GM03348 (cell line): ENCODE data around the gene RIOK1.
"Not testable (repeated sequence)": the region's sequence is repeated elsewhere in the genome, so short reads cannot be mapped to it uniquely, and the experiment has no call there.

Experiments used
- DNase-seq: peaks from one replicate; pipeline ENCODE4 v3.0.0; 2012; ENCODE audit warnings: low spot score

Gene RIOK1

GRCh38 chr6:7389451-7390225, at the start of gene RIOK1, which contains the start of gene CAGE1:
RIOK1 (plus strand) TSS chr6:7389808; CDS start chr6:7390003, 195 bp downstream.
CAGE1 (minus strand) TSS chr6:7389742; CDS start chr6:7387173, 2,569 bp downstream.
- peak; percentile 97 for DNase-seq

- DNase-seq: no peak
These were observed 48.3 kb upstream of the RIOK1 start for GRCh38 chr6:7341271-7341670.

GRCh38 chr6:7341989-7342742, 47.4 kb upstream of the RIOK1 start:
- DNase-seq: peak; percentile 28

- no peak for DNase-seq
These were observed 45.8 kb upstream of the RIOK1 start for GRCh38 chr6:7343546-7344475.

GRCh38 chr6:7344773-7345450, 44.7 kb upstream of the RIOK1 start:
- not testable (repeated sequence) for DNase-seq

GRCh38 chr6:7347551-7347997, 42.0 kb upstream of the RIOK1 start:
- DNase-seq: not testable (repeated sequence)

GRCh38 chr6:7350591-7350990, 39.0 kb upstream of the RIOK1 start:
- DNase-seq: not testable (repeated sequence)

- not testable (repeated sequence) for DNase-seq
These were observed 37.7 kb upstream of the RIOK1 start for GRCh38 chr6:7351916-7352315.

GRCh38 chr6:7367408-7367807, 22.2 kb upstream of the RIOK1 start:
- DNase-seq: no peak

GRCh38 chr6:7373739-7374138, 15.9 kb upstream of the RIOK1 start:
- DNase-seq: no peak

GRCh38 chr6:7377961-7378360, 11.6 kb upstream of the RIOK1 start:
- no peak for DNase-seq

- no peak for DNase-seq
These were observed 10.9 kb upstream of the RIOK1 start for GRCh38 chr6:7378740-7379139.

- DNase-seq: no peak
These were observed 8.5 kb upstream of the RIOK1 start for GRCh38 chr6:7381092-7381491.

- peak; percentile 68 for DNase-seq
These were observed 502 bp upstream of the RIOK1 start for GRCh38 chr6:7389162-7389450.

- no peak for DNase-seq
These were observed 744 bp downstream of the RIOK1 start for GRCh38 chr6:7390226-7390878.

GRCh38 chr6:7391151-7391550, 1.5 kb downstream of the RIOK1 start:
- DNase-seq: no peak

GRCh38 chr6:7392402-7392801, 2.8 kb downstream of the RIOK1 start:
- no peak for DNase-seq

GRCh38 chr6:7401075-7401474, 11.5 kb downstream of the RIOK1 start:
- DNase-seq: no peak

- no peak for DNase-seq
These were observed 13.1 kb downstream of the RIOK1 start for GRCh38 chr6:7402716-7403115.

- no peak for DNase-seq
These were observed 14.9 kb downstream of the RIOK1 start for GRCh38 chr6:7404546-7404945.

GRCh38 chr6:7406743-7407142, 17.1 kb downstream of the RIOK1 start:
- DNase-seq: no peak
